ENCODE data around the gene KCNQ1.

Gene KCNQ1

DNA sequence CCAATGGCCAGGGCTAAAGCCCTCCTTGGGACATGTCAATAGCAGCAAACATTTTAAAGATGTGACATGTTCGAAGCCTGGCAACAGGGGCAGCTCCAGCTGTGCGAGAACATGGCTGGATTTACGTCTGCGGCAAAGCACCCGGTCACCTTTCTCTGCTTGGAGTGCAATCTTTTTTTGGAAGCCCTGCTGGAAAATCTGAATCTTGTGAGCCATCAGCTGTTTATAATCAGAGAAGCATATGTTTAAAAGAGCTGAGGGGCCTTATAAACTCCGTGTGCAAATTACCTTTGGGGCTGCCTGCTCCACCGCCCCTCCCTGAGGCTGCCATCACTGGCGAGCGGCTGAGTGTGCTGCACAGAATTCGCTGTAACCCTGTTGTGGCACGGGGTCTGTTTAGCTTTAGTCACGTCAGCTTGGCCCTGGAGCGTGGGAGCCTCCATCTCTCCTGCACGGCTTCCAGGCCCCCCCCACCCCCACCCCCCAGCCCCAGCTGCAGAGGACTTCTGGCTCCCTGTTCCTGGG lies 264.0 kb downstream of the KCNQ1 start:
- H3K9me3 Mint-ChIP-seq = no peaks in the 10 kb centered on the region
- no peaks in the 10 kb centered on the region for H3K4me1 Mint-ChIP-seq
- H3K4me3 Mint-ChIP-seq = no peak overlapping the region
- no peaks in the 10 kb centered on the region for H3K27me3 Mint-ChIP-seq
- H3K36me3 Mint-ChIP-seq = peaks cover 13% of the 10 kb centered on the region
- H3K27ac Mint-ChIP-seq = no peak overlapping the region

DNA sequence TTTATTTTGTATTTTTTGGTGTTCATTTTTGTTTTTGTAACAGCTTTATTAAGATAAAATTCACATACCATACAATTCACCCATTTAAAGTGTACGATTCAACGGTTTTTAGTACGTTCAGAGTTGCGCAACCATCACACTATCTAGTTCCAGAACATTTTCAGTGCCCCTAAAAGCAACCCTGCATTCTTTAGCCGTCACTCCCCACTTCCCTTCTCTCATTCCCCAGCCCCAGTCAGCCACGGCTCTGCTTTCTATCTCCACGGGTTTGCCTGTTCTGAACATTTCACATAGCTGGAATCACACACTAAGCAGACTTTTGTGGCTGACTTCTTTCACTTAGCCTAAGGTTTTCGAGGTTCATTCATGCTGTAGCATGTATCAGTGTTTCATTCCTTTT lies 264.6 kb downstream of the KCNQ1 start:
- Mint-ChIP-seq H3K4me3 (no peak overlapping the region), H3K36me3 (peaks cover 11% of the 10 kb centered on the region), H3K4me1 (no peaks in the 10 kb centered on the region), H3K9me3 (no peaks in the 10 kb centered on the region), H3K27ac (no peak overlapping the region), H3K27me3 (no peaks in the 10 kb centered on the region)

DNA sequence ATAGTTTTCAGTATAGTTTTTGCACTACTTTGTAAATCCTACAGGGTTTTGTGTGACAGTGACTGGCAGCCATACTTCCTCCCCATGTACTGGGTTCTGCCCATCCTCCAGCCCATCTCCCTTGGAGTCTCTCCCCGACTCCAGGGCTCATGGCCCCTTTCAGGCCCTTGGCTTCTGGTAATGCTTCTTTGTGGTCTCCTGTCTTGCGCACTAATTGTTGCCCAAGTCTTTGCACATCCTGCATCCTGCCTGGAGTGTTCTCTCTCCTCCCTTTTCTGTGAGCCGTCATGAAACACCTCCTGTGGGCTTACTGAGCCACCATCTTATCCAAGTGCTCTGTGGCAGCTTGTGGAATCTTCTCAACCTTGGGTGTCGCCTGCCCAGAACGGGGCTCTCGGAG lies 266.4 kb downstream of the KCNQ1 start:
- Mint-ChIP-seq H3K36me3 (peaks cover 10% of the 10 kb centered on the region), H3K9me3 (no peaks in the 10 kb centered on the region), H3K4me1 (no peaks in the 10 kb centered on the region), H3K4me3 (no peak overlapping the region), H3K27ac (no peak overlapping the region), H3K27me3 (no peaks in the 10 kb centered on the region)

DNA sequence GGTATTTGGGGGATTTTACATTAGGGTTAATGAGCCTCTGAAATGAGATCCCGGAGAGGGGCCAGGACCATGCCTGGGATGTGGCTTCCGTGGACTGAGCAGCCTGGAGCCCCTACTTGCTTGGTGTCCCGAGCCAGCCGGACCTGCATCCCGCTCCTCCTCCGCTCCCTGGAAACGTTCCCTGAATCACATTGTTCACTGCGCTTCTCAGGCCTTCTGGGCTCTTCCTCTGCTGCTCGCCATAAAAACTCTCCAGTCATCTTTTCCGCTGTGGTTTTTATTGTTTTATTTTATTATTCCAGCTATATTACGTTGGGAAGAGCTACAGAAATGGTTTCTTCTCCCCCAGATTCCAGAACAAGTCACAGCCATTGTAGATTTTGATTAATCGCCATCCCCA lies 268.3 kb downstream of the KCNQ1 start:
- Mint-ChIP-seq H3K36me3 (peaks cover 9% of the 10 kb centered on the region), H3K4me1 (no peaks in the 10 kb centered on the region), H3K4me3 (no peak overlapping the region), H3K27ac (no peak overlapping the region), H3K9me3 (no peaks in the 10 kb centered on the region), H3K27me3 (no peaks in the 10 kb centered on the region)

DNA sequence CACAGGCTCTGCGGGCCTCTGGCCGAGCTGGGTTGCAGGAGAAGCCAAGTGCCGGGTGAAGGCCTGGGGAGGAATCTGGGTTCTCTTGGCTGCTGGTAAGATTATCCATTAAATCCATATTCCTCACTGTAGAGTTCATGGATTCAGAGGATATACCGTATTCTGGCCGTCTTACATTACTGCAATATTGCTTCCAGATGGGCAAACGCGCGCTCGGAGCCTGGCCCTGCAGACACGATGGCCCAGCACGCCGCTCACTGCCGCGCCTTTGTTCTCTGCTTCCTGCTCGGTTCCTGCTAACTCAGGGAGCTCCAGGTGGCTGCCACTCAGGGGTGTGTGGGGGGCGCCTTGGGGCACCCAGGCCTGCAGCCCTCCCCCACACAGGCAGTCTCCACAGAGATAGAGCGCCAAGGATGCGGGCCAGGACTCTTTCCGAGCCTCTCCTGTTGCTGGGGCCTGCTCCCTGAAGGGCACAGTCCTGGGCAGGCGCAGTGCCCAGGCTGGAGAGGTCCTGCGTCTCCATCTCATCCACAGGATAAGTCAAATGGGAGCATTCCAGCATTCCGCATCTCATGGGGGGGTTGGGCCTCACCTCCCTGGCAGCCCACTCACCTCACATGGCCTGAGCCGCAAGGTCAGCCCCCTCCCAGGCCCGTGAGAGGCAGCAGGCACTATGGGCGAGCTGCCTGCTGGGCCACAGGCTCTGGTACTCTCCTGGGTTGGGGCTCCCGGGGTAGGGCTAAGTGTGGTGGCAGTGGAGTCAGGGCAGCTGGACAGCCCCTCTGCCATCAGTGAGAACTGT lies 269.1 kb downstream of the KCNQ1 start:
- no peak overlapping the region for H3K4me3 Mint-ChIP-seq
- peaks cover 7% of the 10 kb centered on the region for H3K36me3 Mint-ChIP-seq
- no peak overlapping the region for H3K27ac Mint-ChIP-seq
- H3K4me1 Mint-ChIP-seq = no peaks in the 10 kb centered on the region
- no peaks in the 10 kb centered on the region for H3K27me3 Mint-ChIP-seq
- H3K9me3 Mint-ChIP-seq = no peaks in the 10 kb centered on the region

DNA sequence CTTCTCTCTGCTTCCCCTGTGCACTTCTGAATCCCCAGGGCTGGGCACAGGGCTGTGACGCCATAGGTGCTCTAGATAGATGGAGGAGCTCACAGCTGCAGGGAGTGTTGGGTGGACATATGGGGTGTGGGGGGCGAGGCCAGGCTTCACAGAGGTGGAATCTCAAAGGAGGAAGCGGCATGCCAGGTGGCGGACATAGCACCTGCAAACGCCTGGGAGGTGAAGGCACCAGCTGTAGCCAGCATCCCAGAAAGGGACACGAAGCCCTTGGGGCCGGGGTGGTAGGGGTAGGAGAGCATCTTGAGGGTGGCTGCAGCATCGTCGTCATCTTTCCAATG lies 269.6 kb downstream of the KCNQ1 start:
- Mint-ChIP-seq H3K36me3 (peaks cover 7% of the 10 kb centered on the region), H3K9me3 (no peaks in the 10 kb centered on the region), H3K27ac (no peak overlapping the region), H3K27me3 (no peaks in the 10 kb centered on the region), H3K4me3 (no peak overlapping the region), H3K4me1 (no peaks in the 10 kb centered on the region)

DNA sequence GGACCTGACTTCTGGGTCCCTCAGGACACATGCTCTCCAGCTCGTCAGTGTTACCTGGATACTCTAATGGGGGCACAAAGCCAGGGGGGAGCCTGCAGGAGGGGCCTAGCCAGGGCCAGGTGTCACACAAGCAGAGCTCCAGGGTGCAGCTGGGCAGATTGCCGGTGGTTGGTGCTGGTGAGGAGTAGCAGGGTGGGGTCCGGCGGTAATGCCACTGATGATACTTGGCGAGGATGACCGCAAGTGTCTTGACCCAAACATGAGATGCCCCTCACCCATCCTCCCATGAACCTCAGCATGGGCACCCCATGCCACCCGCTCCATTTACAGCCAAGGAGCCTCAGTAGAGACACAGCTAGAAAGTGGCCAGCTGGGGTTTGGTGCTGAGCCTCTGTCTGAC lies 270.1 kb downstream of the KCNQ1 start:
- Mint-ChIP-seq H3K36me3 (peaks cover 3% of the 10 kb centered on the region), H3K4me1 (no peaks in the 10 kb centered on the region), H3K9me3 (no peaks in the 10 kb centered on the region), H3K27ac (no peak overlapping the region), H3K27me3 (no peaks in the 10 kb centered on the region), H3K4me3 (no peak overlapping the region)

DNA sequence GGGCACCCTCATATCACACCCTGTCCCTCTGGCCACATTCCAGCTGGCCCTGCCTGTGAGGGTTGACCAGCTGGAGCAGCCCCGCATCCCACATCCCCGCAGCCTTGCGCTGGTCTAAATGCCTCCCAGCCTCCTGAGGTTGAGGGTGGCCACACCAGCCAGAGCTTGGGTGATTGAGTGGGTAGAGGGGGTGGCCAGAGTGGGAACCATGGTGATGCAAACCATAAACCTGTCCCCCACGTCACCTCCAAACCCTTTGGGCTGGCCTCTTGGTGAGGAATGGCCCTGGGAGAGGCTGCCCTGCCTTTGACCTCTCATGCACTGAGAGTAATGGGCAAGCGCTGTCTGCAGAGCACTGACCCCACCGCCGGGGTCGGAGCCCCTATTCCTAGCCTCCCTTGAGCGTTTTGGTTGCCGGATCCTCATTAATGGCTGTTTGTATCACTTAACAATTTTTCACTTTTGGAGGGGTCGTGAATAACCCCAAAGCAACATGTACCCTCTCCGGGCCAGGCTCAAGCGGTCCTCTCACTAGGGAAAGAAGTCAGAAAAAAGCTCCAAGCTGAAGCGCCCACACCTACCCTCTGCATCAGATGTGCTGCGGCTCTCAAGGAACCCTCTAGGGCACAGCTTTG lies 271.0 kb downstream of the KCNQ1 start:
- Mint-ChIP-seq H3K27me3 (no peaks in the 10 kb centered on the region), H3K27ac (no peak overlapping the region), H3K4me1 (no peaks in the 10 kb centered on the region), H3K9me3 (no peaks in the 10 kb centered on the region), H3K36me3 (no peaks in the 10 kb centered on the region), H3K4me3 (no peak overlapping the region)

DNA sequence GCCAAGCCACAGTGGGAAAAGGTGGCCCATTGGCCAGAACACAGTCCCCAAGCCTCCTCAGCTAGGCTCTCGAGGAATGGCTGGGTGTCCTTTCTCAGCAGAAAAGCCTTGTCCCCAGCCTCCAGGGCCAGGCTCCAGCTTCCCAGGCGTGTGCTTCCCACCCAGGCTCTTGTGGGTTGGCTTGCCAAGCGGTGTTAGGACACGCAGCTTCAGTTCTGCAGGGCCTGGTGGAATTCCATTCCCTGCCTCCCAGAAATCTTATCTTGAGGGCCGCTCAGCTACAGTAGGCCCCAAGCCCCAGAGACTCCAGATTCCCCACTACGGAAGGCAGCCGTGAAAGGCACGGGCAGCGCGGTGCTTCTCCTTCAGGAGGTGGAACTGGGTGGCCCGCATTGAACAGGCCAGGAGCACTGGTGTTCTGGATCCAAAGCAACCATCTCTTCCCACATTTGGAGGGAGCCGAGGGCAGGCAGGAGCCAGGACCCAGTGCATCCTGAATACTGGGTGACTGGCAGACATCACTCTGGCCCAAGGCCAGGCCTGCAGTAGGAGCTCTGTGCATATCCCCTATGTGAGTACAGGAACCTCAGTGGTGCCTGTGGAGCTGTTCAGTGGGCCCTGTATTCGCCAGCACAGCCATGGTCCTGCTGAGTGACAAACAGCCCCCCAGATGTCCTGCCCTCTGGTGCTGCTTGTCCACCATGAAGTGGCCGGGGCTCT lies 271.7 kb downstream of the KCNQ1 start:
- H3K27ac Mint-ChIP-seq = no peak overlapping the region
- no peak overlapping the region for H3K4me3 Mint-ChIP-seq
- no peaks in the 10 kb centered on the region for H3K4me1 Mint-ChIP-seq
- no peaks in the 10 kb centered on the region for H3K9me3 Mint-ChIP-seq
- H3K36me3 Mint-ChIP-seq = no peaks in the 10 kb centered on the region
- H3K27me3 Mint-ChIP-seq = no peaks in the 10 kb centered on the region

DNA sequence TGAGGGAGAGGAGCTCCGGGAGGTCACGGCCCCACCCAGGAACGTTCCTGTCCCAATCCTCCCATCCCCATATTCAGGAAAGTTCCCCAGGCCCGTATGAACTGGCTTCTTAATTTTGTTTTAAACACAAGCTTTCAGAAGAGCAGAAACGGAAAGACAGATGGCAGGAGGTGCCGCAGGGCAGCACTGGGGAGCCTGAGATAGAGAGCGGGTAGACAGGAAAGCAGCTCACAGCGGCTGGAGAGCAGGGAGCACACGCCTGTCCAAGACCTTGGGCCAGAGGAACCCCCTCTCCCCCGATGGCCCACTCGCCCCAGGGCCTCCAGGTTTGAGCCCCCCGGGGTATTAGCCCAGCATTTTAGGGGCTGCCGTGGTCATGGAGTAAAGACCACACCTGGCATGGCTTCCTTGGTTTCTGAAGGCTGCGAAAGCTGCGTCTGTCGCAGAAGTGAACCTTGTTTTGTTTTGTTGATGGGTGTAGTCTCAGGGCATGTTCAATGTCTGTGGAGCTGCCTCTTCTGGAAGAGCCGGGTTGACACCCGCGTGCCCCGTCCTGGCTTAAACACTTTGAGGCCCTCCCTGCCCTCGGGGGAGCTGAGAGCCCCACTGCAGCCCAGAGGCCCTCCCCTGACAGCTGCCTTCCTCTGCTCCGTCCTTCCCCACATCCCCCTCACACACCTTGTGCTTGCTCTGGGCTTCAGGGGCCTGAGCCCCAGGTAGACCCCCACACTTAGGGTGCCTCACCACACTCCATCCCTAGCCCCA lies 272.9 kb downstream of the KCNQ1 start:
- peaks cover 3% of the 10 kb centered on the region for H3K36me3 Mint-ChIP-seq
- no peaks in the 10 kb centered on the region for H3K4me1 Mint-ChIP-seq
- H3K4me3 Mint-ChIP-seq = no peak overlapping the region
- no peak overlapping the region for H3K27ac Mint-ChIP-seq
- H3K9me3 Mint-ChIP-seq = no peaks in the 10 kb centered on the region
- H3K27me3 Mint-ChIP-seq = no peaks in the 10 kb centered on the region

DNA sequence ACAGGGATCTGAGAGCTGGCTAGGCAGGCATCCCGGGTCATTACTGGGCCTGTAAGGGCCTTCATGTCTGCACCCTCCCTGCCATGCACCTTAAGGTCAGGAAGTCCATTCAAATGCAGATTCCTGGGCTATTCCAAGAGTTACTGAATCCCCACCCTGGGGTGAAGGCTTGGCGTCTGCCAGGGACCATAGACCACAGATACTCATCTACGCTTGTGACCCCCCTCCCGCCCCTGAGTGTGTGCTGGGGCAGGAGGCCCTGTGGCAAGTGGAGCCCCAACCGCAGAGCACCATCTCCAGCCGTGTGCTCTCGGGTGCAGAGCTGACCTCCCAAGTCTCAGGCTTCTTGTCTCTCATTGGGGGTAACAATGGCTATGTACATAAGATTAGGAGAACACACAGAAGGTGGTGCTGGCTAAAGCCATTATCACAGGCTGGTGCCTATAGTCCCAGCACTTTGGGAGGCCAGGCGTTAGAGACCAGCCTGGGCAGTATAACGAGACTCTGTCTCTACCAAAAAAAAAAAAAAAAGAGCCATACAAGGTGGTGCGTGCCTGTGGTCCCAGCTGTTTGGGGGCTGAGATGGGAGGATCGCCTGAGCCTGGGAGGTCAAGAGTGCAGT lies 274.1 kb downstream of the KCNQ1 start:
- Mint-ChIP-seq H3K4me3 (no peak overlapping the region), H3K27me3 (no peaks in the 10 kb centered on the region), H3K4me1 (no peaks in the 10 kb centered on the region), H3K9me3 (no peaks in the 10 kb centered on the region), H3K36me3 (peaks cover 3% of the 10 kb centered on the region), H3K27ac (no peak overlapping the region)

DNA sequence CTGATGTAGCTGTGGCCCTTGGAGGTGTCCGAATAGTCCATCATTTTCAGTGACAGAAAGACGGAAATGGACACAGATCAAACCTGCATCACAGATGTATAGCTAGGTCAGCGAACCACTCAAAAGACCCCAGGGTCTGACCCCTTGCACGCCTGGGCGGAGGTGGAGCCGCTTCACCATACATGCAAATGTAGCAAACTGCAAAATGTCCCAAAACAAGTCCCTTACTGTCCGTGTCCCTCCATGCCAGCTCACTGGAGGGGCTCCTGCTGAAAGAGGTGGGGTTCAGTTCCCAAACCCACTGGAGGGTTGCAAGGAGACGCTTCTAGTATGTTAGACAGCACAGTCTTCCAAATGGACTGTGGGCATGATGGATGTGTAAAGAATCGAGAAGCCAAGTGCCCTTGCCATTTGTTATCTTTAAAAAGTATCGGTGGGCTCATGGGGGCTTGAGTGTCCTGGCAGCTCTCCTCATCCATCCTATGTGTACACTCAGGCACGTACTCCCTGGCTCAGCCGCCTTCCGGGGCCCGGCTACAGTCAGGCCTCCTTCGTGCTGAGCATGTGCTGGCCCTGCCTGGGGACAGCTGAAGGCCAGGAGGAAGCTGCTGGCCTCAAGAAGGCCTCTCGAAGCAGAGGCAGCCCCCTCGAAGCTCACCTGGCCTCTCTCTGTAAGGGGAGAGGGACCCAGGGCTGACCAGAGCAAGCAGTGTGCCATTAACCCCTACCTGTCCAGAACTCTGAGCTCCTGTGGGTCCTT lies 275.2 kb downstream of the KCNQ1 start:
- no peaks in the 10 kb centered on the region for H3K9me3 Mint-ChIP-seq
- no peaks in the 10 kb centered on the region for H3K27me3 Mint-ChIP-seq
- no peak overlapping the region for H3K4me3 Mint-ChIP-seq
- no peaks in the 10 kb centered on the region for H3K4me1 Mint-ChIP-seq
- H3K27ac Mint-ChIP-seq = no peak overlapping the region
- H3K36me3 Mint-ChIP-seq = peaks cover 3% of the 10 kb centered on the region

DNA sequence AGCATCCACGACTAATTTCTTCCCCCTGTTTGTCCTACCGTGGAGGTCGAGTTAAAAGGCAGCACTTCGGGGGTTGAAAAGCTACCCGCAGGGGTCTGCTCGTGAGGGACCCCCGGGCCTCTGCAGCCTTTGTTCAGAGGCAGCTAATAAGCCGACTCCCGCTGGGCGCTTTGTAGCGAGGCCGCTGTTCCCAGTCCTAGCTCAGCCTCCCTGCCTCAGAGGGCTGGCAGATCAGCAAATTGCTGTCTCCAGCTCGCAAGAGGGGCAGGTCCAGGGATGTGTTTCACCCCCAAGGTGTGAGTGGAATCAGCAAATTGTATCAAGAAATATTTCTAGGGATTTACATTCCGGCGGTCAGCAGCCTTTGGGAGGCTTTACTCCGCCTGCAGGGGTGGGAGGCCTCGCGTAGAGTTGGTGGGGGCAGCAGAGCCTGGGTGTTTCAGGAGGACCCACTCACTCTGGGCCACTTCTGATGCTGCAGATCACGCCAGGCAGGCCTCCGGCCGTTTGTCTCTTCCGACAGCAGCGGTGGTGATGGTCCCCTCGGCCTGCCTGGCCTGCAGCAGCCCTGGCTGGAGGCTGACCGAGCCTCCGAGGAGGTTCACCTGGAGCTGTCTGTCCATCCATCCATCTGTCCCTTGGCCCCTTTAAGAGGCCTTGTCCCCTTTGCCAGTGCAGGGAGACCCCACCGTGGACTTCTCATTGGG lies 276.6 kb downstream of the KCNQ1 start:
- H3K36me3 Mint-ChIP-seq = peaks cover 3% of the 10 kb centered on the region
- H3K4me1 Mint-ChIP-seq = no peaks in the 10 kb centered on the region

DNA sequence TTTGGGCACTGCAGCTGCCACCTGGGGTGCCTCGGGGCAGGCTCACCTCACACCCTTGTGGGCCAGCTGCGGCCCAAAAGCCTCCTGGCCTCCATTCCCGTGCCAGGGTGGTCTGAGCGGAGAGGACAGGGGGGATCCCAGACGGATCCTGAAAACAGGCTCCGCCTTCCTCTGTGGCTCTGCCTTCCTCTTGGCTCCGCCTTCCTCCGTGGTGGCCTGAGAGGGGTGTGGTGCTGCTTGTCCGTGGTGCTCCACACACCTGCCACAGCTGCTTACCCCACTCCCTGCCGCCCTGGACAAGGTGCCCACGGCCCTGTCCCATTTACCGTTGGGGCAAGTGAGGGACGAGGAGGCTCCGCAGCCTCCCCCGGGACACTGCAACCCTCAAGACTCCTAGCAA lies 278.1 kb downstream of the KCNQ1 start:
- Mint-ChIP-seq H3K4me3 (no peak overlapping the region), H3K9me3 (no peaks in the 10 kb centered on the region), H3K4me1 (no peaks in the 10 kb centered on the region), H3K27me3 (no peaks in the 10 kb centered on the region), H3K27ac (no peak overlapping the region), H3K36me3 (peaks cover 3% of the 10 kb centered on the region)

More for the DNA sequence above, 276.6 kb downstream of the KCNQ1 start:
- no peaks in the 10 kb centered on the region for H3K27me3 Mint-ChIP-seq
- H3K27ac Mint-ChIP-seq = no peak overlapping the region
- no peak overlapping the region for H3K4me3 Mint-ChIP-seq
- H3K9me3 Mint-ChIP-seq = no peaks in the 10 kb centered on the region

Data from activated naive CD4-positive, alpha-beta T cell treated with anti-CD3 and anti-CD28 coated beads, Interleukin-2, amount 50 U/mL, for 24 hours (primary cell).